OCI-LY7 (cell line): ENCODE data around the gene NUP133.

Experiments
- EZH2phosphoT487 ChIP-seq: fragments of 200-600 bp; sonication (generic); IDR thresholded peaks from 2 replicates; pipeline ENCODE4 v1.6.1; 2018; ENCODE audit warnings: low read depth, borderline replicate concordance, mild to moderate bottlenecking, mixed run types, antibody characterized with exemption, low read length, moderate library complexity, mixed read lengths
- TF ChIP-seq, protein P1 (sequence below): fragments of 200-600 bp; sonication (generic); conservative IDR thresholded peaks from 2 replicates; pipeline ENCODE4 v1.5.1; 2014; ENCODE audit warnings: mild to moderate bottlenecking, antibody characterized with exemption, low read length, moderate library complexity, mixed read lengths

DNA sequence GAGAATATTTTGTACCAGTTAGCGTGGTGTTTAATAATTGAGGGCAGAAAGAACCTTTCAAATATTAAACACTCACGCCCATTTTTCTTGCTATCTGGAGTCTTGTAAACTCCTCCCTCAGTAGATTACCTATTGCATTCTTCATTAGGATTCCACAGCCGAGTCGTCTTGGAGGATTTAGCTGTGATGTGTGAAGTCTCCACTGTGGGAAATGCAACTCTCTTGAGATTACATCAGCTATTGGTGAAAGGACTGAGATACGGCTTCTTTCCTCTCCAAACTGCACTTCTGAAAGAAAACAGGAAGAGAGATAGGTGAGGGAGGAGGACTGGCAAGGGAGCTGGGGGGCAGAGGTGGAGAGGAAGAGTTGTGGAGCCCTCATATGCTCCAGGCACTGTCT, 110.4 kb downstream of the NUP133 start:
- TF ChIP-seq, protein P1, sequence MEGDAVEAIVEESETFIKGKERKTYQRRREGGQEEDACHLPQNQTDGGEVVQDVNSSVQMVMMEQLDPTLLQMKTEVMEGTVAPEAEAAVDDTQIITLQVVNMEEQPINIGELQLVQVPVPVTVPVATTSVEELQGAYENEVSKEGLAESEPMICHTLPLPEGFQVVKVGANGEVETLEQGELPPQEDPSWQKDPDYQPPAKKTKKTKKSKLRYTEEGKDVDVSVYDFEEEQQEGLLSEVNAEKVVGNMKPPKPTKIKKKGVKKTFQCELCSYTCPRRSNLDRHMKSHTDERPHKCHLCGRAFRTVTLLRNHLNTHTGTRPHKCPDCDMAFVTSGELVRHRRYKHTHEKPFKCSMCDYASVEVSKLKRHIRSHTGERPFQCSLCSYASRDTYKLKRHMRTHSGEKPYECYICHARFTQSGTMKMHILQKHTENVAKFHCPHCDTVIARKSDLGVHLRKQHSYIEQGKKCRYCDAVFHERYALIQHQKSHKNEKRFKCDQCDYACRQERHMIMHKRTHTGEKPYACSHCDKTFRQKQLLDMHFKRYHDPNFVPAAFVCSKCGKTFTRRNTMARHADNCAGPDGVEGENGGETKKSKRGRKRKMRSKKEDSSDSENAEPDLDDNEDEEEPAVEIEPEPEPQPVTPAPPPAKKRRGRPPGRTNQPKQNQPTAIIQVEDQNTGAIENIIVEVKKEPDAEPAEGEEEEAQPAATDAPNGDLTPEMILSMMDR: no peak
- no peak for TF ChIP-seq EZH2phosphoT487
